ENCODE data around the gene STON1. TPM values are rescaled to one million over a fixed set of nuclear protein-coding genes. Genes with fewer than 3 reads are reported as not detected.

The STON1 gene
- total RNA-seq, 4 donors from 2014 or later = 21.4 to 39.2 (median 27.1) TPM

- 26 to 37% methylated on average over 5 to 7 of the region's 7 CpGs for WGBS, 2 donors (ENCODE audit: low coverage in 1 of 2)
- intact Hi-C loops (cut with DNase I; ENCODE audit: low total_unique reads) (no loop called here), in situ Hi-C loops (cut with MboI; ENCODE audit: low pct_ligation_motif_present in 1 of 4, low pct_unique_long_range_greater_than_20kb in 1 of 4, low sequenced_read_pairs in 3 of 4) (no loop called here)
- Histone ChIP-seq H3K4me1 (peaks cover 4 to 24% (median 19%) of the 10 kb centered on the region in 4 donors), H3K4me3 (peak overlapping the region in 2 of 4 donors; percentile 63 to 66), H3K36me3 (no peaks in the 10 kb centered on the region), H3K27me3 (peaks cover 11% of the 10 kb centered on the region), H3K27ac (peak overlapping the region; percentile 84 to 96 (median 88)), H3K9me3 (no peaks in the 10 kb centered on the region)
- TF ChIP-seq EP300 (IDR thresholded peaks at IDR 0.05; ENCODE audit: low read depth) (no peak), CTCF (IDR thresholded peaks at IDR 0.05) (no peak), POLR2A (IDR thresholded peaks at IDR 0.05) (no peak), POLR2AphosphoS5 (IDR thresholded peaks at IDR 0.05) (peak in 1 of 3 donors; percentile 38)
- DNase-seq = no peak
Observed at GRCh38 chr2:48529194-48529593, 760 bp upstream of the STON1 start.

- H3K27me3 ChIP-seq = peaks cover 11% of the 10 kb centered on the region
- H3K9me3 ChIP-seq = no peaks in the 10 kb centered on the region
- peak overlapping the region; percentile 63 to 83 (median 64) for H3K4me3 ChIP-seq
- no peaks in the 10 kb centered on the region for H3K36me3 ChIP-seq
- DNase-seq = no peak
- peak overlapping the region; percentile 84 to 96 (median 88) for H3K27ac ChIP-seq
- WGBS, 2 donors (ENCODE audit: low coverage in 1 of 2) = 7% methylated on average over 14 of the region's 15 CpGs; no CpG with 5 or more reads in 1 of the 2 donors
- peaks cover 4 to 24% (median 19%) of the 10 kb centered on the region in 4 donors for H3K4me1 ChIP-seq
- intact Hi-C loops (cut with DNase I; ENCODE audit: low total_unique reads) (loop anchor here (5.0 kb wide), 1 partner anchor 57 kb away; no protein-coding TSS in a partner anchor), in situ Hi-C loops (cut with MboI; ENCODE audit: low pct_ligation_motif_present in 1 of 4, low pct_unique_long_range_greater_than_20kb in 1 of 4, low sequenced_read_pairs in 3 of 4) (no loop called here)
- TF ChIP-seq POLR2A (IDR thresholded peaks at IDR 0.05) (no peak), CTCF (IDR thresholded peaks at IDR 0.05) (no peak), POLR2AphosphoS5 (IDR thresholded peaks at IDR 0.05) (no peak), EP300 (IDR thresholded peaks at IDR 0.05; ENCODE audit: low read depth) (no peak)
Observed at GRCh38 chr2:48529676-48530032, 300 bp upstream of the STON1 start.

- Histone ChIP-seq H3K27ac (peak overlapping the region; percentile 84 to 96 (median 88)), H3K4me3 (peak overlapping the region; percentile 63 to 83 (median 64)), H3K9me3 (no peaks in the 10 kb centered on the region), H3K36me3 (no peaks in the 10 kb centered on the region), H3K27me3 (peaks cover 11% of the 10 kb centered on the region), H3K4me1 (peaks cover 0 to 20% (median 17%) of the 10 kb centered on the region in 4 donors)
- intact Hi-C loops (cut with DNase I; ENCODE audit: low total_unique reads) (loop anchor here (5.0 kb wide), 1 partner anchor 59 kb away; no protein-coding TSS in a partner anchor), in situ Hi-C loops (cut with MboI; ENCODE audit: low pct_ligation_motif_present in 1 of 4, low pct_unique_long_range_greater_than_20kb in 1 of 4, low sequenced_read_pairs in 3 of 4) (no loop called here)
- TF ChIP-seq CTCF (IDR thresholded peaks at IDR 0.05) (no peak), POLR2A (IDR thresholded peaks at IDR 0.05) (peak; percentile 6), EP300 (IDR thresholded peaks at IDR 0.05; ENCODE audit: low read depth) (no peak), POLR2AphosphoS5 (IDR thresholded peaks at IDR 0.05) (peak in 1 of 3 donors; percentile 30)
- WGBS, 2 donors (ENCODE audit: low coverage in 1 of 2) = 21 to 25% methylated on average over 3 to 6 of the region's 6 CpGs
- no peak for DNase-seq
Observed at GRCh38 chr2:48531141-48531648, 1.2 kb downstream of the STON1 start.

- intact Hi-C loops (cut with DNase I; ENCODE audit: low total_unique reads) = loop anchor here (5.0 kb wide), 1 partner anchor 60 kb away; no protein-coding TSS in a partner anchor
- H3K27me3 ChIP-seq = peaks cover 11% of the 10 kb centered on the region
- no peaks in the 10 kb centered on the region for H3K9me3 ChIP-seq
- peaks cover 0 to 17% (median 16%) of the 10 kb centered on the region in 4 donors for H3K4me1 ChIP-seq
- in situ Hi-C loops (cut with MboI; ENCODE audit: low pct_ligation_motif_present in 1 of 4, low pct_unique_long_range_greater_than_20kb in 1 of 4, low sequenced_read_pairs in 3 of 4) = no loop called here
- no peak for TF ChIP-seq CTCF (IDR thresholded peaks at IDR 0.05)
- TF ChIP-seq EP300 (IDR thresholded peaks at IDR 0.05; ENCODE audit: low read depth) = no peak
- TF ChIP-seq POLR2A (IDR thresholded peaks at IDR 0.05) = no peak
- no peak for TF ChIP-seq POLR2AphosphoS5 (IDR thresholded peaks at IDR 0.05)
- peak overlapping the region in 2 of 4 donors; percentile 63 to 66 for H3K4me3 ChIP-seq
- WGBS, 2 donors (ENCODE audit: low coverage in 1 of 2) = 73 to 91% methylated on average over 3 to 7 of the region's 7 CpGs
- H3K27ac ChIP-seq = peak overlapping the region; percentile 84 to 96 (median 88)
- H3K36me3 ChIP-seq = no peaks in the 10 kb centered on the region
- no peak for DNase-seq
Observed at GRCh38 chr2:48532174-48532573, 2.2 kb downstream of the STON1 start.

All from transverse colon (tissue), 4 donors.